Gastroesophageal sphincter (tissue), 3 donors: ENCODE results near the gene CYP4F22.

Experiments
- POLR2A ChIP-seq, 2 donors: fragments of 450-650 bp; IDR thresholded peaks; one replicate each; pipeline ENCODE4 v1.6.1; 2017; ENCODE audit warnings: antibody characterized with exemption in 2 of 2, mild to moderate bottlenecking in 2 of 2, moderate library complexity in 1 of 2
- POLR2AphosphoS5 ChIP-seq: sonication (generic); formaldehyde crosslinking; IDR thresholded peaks from one replicate; pipeline ENCODE4 v1.6.1; 2017; ENCODE audit warnings: antibody characterized with exemption
- TF ChIP-seq, protein P1 (sequence below), 4 experiments: fragments of 200-600 bp in 2 of 4; fragments of 450-650 bp in 2 of 4; sonication (generic) in 1 of 4; IDR thresholded peaks; one replicate each; pipeline ENCODE4 v1.5.1; 2017 to 2019; ENCODE audit warnings: antibody characterized with exemption in 4 of 4, mild to moderate bottlenecking in 2 of 4, moderate library complexity in 2 of 4

DNA sequence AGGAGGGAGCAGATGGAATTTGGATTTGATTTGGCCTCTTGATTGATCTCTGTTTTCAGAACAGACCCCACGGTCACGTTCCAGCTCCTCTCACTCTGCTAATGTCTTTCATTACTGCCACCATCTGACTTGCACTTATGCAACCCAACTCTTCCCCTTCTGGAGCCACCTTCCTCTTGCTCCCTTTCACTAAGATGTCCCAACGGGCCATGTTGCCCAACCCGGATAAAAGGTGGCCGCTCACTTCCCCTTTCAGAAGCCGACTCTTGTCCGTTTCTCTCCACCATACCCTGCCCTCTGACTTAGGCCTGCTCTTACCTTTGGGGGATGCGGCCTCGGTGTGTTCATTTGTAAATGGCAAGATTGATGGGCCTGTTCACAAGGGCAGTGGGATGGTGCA is 79.3 kb downstream of the CYP4F22 start:
- TF ChIP-seq, protein P1, sequence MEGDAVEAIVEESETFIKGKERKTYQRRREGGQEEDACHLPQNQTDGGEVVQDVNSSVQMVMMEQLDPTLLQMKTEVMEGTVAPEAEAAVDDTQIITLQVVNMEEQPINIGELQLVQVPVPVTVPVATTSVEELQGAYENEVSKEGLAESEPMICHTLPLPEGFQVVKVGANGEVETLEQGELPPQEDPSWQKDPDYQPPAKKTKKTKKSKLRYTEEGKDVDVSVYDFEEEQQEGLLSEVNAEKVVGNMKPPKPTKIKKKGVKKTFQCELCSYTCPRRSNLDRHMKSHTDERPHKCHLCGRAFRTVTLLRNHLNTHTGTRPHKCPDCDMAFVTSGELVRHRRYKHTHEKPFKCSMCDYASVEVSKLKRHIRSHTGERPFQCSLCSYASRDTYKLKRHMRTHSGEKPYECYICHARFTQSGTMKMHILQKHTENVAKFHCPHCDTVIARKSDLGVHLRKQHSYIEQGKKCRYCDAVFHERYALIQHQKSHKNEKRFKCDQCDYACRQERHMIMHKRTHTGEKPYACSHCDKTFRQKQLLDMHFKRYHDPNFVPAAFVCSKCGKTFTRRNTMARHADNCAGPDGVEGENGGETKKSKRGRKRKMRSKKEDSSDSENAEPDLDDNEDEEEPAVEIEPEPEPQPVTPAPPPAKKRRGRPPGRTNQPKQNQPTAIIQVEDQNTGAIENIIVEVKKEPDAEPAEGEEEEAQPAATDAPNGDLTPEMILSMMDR (IDR thresholded peaks at IDR 0.05): no peak
- TF ChIP-seq POLR2AphosphoS5 (no peak), POLR2A (IDR thresholded peaks at IDR 0.05) (no peak)
